Mucosa of descending colon (tissue), 3 donors: Measurements from ENCODE around the gene PANX3. TPM values are rescaled to one million over a fixed set of nuclear protein-coding genes. Genes with fewer than 3 reads are reported as not detected.

Source experiments
- ATAC-seq: fragments of 200-7000 bp; cut with Tn5 transposase; one replicate; pipeline ENCODE4 v1.9.1; 2020; ENCODE audit warnings: mild to moderate bottlenecking, moderate library complexity
- DNase-seq, 3 donors: peaks; one replicate each; pipeline ENCODE4 v3.0.0-alpha.2; 2020
- H3K36me3 ChIP-seq: fragments of 200-600 bp; one replicate; pipeline ENCODE4 v1.8.0; 2021; ENCODE audit warnings: low read depth, mild to moderate bottlenecking
- H3K4me1 ChIP-seq: fragments of 200-600 bp; one replicate; pipeline ENCODE4 v1.8.0; 2021; ENCODE audit warnings: low read depth, mild to moderate bottlenecking
- H3K4me3 ChIP-seq: fragments of 200-600 bp; one replicate; pipeline ENCODE4 v1.8.0; 2021; ENCODE audit warnings: mild to moderate bottlenecking
- H3K9me3 ChIP-seq: fragments of 200-600 bp; one replicate; pipeline ENCODE4 v1.8.0; 2021; ENCODE audit warnings: mild to moderate bottlenecking
- CTCF ChIP-seq: fragments of 200-600 bp; IDR thresholded peaks from one replicate; pipeline ENCODE4 v1.8.0; 2022; ENCODE audit warnings: antibody characterized with exemption, mild to moderate bottlenecking
- intact Hi-C, 2 donors: fragments of 100-400 bp; cut with DNase I in 1 of 2; cut with micrococcal nuclease in 1 of 2; formaldehyde crosslinking; loops; one replicate each; pipeline versions ENCODE4 v1.11.0 to v1.11.1; 2022; cut with DNase I, micrococcal nuclease
- total RNA-seq, 3 donors: library from RNA; stranded (reverse); fragmentation: NEBNext Ultra II Directional in 2 of 3; extraction: Animal tissue kit (Norgen Biotek cat#: 25700) in 2 of 3; gene quantifications; one replicate each; pipeline versions ENCODE4 v1.2.1 to v1.2.4, GENCODE V29; 2021 to 2023
- donor health status: DM: no; HTN: no; CAD: no; lungs with moderate emphysema.
- donor health status: DM: no; HTN: no; CAD: no.
- donor health status: DM: no; HTN: yes; CAD: no.

PANX3 gene
- total RNA-seq, 3 donors from 2014 or later = not detected

GRCh38 chr11:124643042-124643604, 31.9 kb downstream of the PANX3 start:
- Histone ChIP-seq H3K9me3 (no peaks in the 10 kb centered on the region), H3K36me3 (no peaks in the 10 kb centered on the region), H3K4me3 (no peak overlapping the region), H3K4me1 (no peaks in the 10 kb centered on the region)
- ATAC-seq (no peak), DNase-seq (no peak)
- intact Hi-C loops = no loop called here
- no peak for TF ChIP-seq CTCF

GRCh38 chr11:124643605-124644425, 32.6 kb downstream of the PANX3 start:
- H3K36me3 ChIP-seq = no peaks in the 10 kb centered on the region
- intact Hi-C loops = no loop called here
- no peak for DNase-seq
- no peak for TF ChIP-seq CTCF
- no peaks in the 10 kb centered on the region for H3K9me3 ChIP-seq
- H3K4me3 ChIP-seq = no peak overlapping the region
- no peak for ATAC-seq
- no peaks in the 10 kb centered on the region for H3K4me1 ChIP-seq

GRCh38 chr11:124644426-124645280, 33.4 kb downstream of the PANX3 start:
- Histone ChIP-seq H3K9me3 (no peaks in the 10 kb centered on the region), H3K4me3 (no peak overlapping the region), H3K4me1 (no peaks in the 10 kb centered on the region), H3K36me3 (no peaks in the 10 kb centered on the region)
- peak; percentile 51 for TF ChIP-seq CTCF
- peak in 2 of 3 donors; percentile 16 to 54 for DNase-seq
- ATAC-seq = peak; percentile 91
- intact Hi-C loops = no loop called here

GRCh38 chr11:124646148-124646547, 34.9 kb downstream of the PANX3 start:
- H3K9me3 ChIP-seq = no peaks in the 10 kb centered on the region
- H3K4me1 ChIP-seq = no peaks in the 10 kb centered on the region
- intact Hi-C loops = no loop called here
- no peaks in the 10 kb centered on the region for H3K36me3 ChIP-seq
- no peak for DNase-seq
- H3K4me3 ChIP-seq = no peak overlapping the region
- no peak for ATAC-seq
- no peak for TF ChIP-seq CTCF

- Histone ChIP-seq H3K4me1 (no peaks in the 10 kb centered on the region), H3K9me3 (no peaks in the 10 kb centered on the region), H3K4me3 (no peak overlapping the region), H3K36me3 (no peaks in the 10 kb centered on the region)
- DNase-seq (no peak), ATAC-seq (no peak)
- no peak for TF ChIP-seq CTCF
- intact Hi-C loops = no loop called here
These were observed 37.4 kb downstream of the PANX3 start for GRCh38 chr11:124648610-124649009.
